ENCODE data around the gene DENND11. TPM values are rescaled to one million over a fixed set of nuclear protein-coding genes. Genes with fewer than 3 reads are reported as not detected.

The DENND11 gene
- total RNA-seq, 2 donors from 2014 or later, result 18.1 to 18.9 TPM

- Histone ChIP-seq H3K4me3 (no peak overlapping the region), H3K9me3 (no peaks in the 10 kb centered on the region), H3K4me1 (replicated peaks) (peaks cover 3% of the 10 kb centered on the region), H3K27ac (peak overlapping the region in 1 of 2 donors; percentile 69), H3K27me3 (replicated peaks; ENCODE audit: insufficient read depth) (no peaks in the 10 kb centered on the region), H3K36me3 (no peaks in the 10 kb centered on the region)
- 75% methylated on average over 10 of the region's 10 CpGs for WGBS
- no peak for TF ChIP-seq POLR2A (IDR thresholded peaks at IDR 0.05)
- no peak for TF ChIP-seq CTCF (IDR thresholded peaks at IDR 0.05)
- no peak for TF ChIP-seq POLR2AphosphoS5 (IDR thresholded peaks at IDR 0.05)
- DNase-seq (ENCODE audit: low spot score), result no peak
- intact Hi-C loops (cut with DNase I), result no loop called here
Measured at GRCh38 chr7:141697211-141697871, 4.6 kb downstream of the DENND11 start.

GRCh38 chr7:141696348-141696747 lies 5.6 kb downstream of the DENND11 start:
- no peak for TF ChIP-seq CTCF (IDR thresholded peaks at IDR 0.05)
- no peak for TF ChIP-seq POLR2A (IDR thresholded peaks at IDR 0.05)
- TF ChIP-seq POLR2AphosphoS5 (IDR thresholded peaks at IDR 0.05), result no peak
- intact Hi-C loops (cut with DNase I), result no loop called here
- peak overlapping the region; percentile 46 to 69 for H3K27ac ChIP-seq
- no peaks in the 10 kb centered on the region for H3K9me3 ChIP-seq
- H3K27me3 ChIP-seq (replicated peaks; ENCODE audit: insufficient read depth), result no peaks in the 10 kb centered on the region
- H3K4me1 ChIP-seq (replicated peaks), result peaks cover 3% of the 10 kb centered on the region
- 21% methylated on average over 2 of the region's 2 CpGs for WGBS
- H3K36me3 ChIP-seq, result no peaks in the 10 kb centered on the region
- no peak overlapping the region for H3K4me3 ChIP-seq
- no peak for DNase-seq (ENCODE audit: low spot score)

GRCh38 chr7:141695803-141696289 lies 6.1 kb downstream of the DENND11 start:
- H3K27me3 ChIP-seq (replicated peaks; ENCODE audit: insufficient read depth), result no peaks in the 10 kb centered on the region
- no peaks in the 10 kb centered on the region for H3K9me3 ChIP-seq
- 54% methylated on average over 6 of the region's 6 CpGs for WGBS
- TF ChIP-seq CTCF (IDR thresholded peaks at IDR 0.05) (no peak), POLR2AphosphoS5 (IDR thresholded peaks at IDR 0.05) (peak; percentile 73)
- no peaks in the 10 kb centered on the region for H3K36me3 ChIP-seq
- intact Hi-C loops (cut with DNase I), result no loop called here
- peak overlapping the region; percentile 46 to 69 for H3K27ac ChIP-seq
- H3K4me3 ChIP-seq, result no peak overlapping the region
- DNase-seq (ENCODE audit: low spot score), result peak; percentile 67
- peaks cover 3% of the 10 kb centered on the region for H3K4me1 ChIP-seq (replicated peaks)

GRCh38 chr7:141693082-141693481 lies 8.9 kb downstream of the DENND11 start:
- peaks cover 3% of the 10 kb centered on the region for H3K4me1 ChIP-seq (replicated peaks)
- no peaks in the 10 kb centered on the region for H3K9me3 ChIP-seq
- intact Hi-C loops (cut with DNase I), result no loop called here
- no peak for DNase-seq (ENCODE audit: low spot score)
- WGBS, result 81% methylated on average over 3 of the region's 3 CpGs
- no peak overlapping the region for H3K27ac ChIP-seq
- H3K27me3 ChIP-seq (replicated peaks; ENCODE audit: insufficient read depth), result no peaks in the 10 kb centered on the region
- TF ChIP-seq POLR2AphosphoS5 (IDR thresholded peaks at IDR 0.05) (no peak), CTCF (IDR thresholded peaks at IDR 0.05) (no peak), POLR2A (IDR thresholded peaks at IDR 0.05) (no peak)
- H3K4me3 ChIP-seq, result no peak overlapping the region
- no peaks in the 10 kb centered on the region for H3K36me3 ChIP-seq

- TF ChIP-seq POLR2AphosphoS5 (IDR thresholded peaks at IDR 0.05) (no peak), POLR2A (IDR thresholded peaks at IDR 0.05) (no peak), CTCF (IDR thresholded peaks at IDR 0.05) (no peak)
- no peaks in the 10 kb centered on the region for H3K9me3 ChIP-seq
- no peak overlapping the region for H3K27ac ChIP-seq
- WGBS, result 81% methylated on average over 4 of the region's 4 CpGs
- H3K36me3 ChIP-seq, result no peaks in the 10 kb centered on the region
- intact Hi-C loops (cut with DNase I), result no loop called here
- no peak for DNase-seq (ENCODE audit: low spot score)
- no peak overlapping the region for H3K4me3 ChIP-seq
- peaks cover 3% of the 10 kb centered on the region for H3K4me1 ChIP-seq (replicated peaks)
- H3K27me3 ChIP-seq (replicated peaks; ENCODE audit: insufficient read depth), result no peaks in the 10 kb centered on the region
Measured at GRCh38 chr7:141691961-141692360, 10.0 kb downstream of the DENND11 start.
